ENCODE results near the gene PDE8A.

DNA sequence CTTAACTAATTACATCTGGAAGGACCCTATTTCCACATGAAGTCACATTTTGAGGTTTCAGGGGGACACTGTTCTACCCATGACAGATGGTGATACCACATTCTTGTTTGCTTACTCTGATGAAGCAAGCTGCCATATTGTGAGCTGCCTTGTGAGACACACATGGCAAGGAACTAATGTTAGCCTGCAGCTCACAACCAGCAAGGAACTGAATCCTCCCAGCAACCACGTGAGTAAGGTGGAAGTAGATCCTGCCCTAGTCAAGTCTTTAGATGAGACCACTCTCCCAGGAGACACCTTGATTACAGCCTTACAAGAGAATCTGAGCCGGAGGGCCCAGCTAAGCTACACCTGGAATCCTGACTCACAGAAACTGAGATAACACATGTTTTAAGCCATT is 160.1 kb downstream of the PDE8A start:
- TF ChIP-seq, protein P1, sequence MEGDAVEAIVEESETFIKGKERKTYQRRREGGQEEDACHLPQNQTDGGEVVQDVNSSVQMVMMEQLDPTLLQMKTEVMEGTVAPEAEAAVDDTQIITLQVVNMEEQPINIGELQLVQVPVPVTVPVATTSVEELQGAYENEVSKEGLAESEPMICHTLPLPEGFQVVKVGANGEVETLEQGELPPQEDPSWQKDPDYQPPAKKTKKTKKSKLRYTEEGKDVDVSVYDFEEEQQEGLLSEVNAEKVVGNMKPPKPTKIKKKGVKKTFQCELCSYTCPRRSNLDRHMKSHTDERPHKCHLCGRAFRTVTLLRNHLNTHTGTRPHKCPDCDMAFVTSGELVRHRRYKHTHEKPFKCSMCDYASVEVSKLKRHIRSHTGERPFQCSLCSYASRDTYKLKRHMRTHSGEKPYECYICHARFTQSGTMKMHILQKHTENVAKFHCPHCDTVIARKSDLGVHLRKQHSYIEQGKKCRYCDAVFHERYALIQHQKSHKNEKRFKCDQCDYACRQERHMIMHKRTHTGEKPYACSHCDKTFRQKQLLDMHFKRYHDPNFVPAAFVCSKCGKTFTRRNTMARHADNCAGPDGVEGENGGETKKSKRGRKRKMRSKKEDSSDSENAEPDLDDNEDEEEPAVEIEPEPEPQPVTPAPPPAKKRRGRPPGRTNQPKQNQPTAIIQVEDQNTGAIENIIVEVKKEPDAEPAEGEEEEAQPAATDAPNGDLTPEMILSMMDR (conservative IDR thresholded peaks at IDR 0.05) = no peak
- TF ChIP-seq ZFX (IDR thresholded peaks at IDR 0.05) = no peak

Measured in C4-2B (cell line).